OCI-LY7 (cell line): Measurements from ENCODE around the gene ZFHX2. TPM values are rescaled to one million over a fixed set of nuclear protein-coding genes. Genes with fewer than 3 reads are reported as not detected.

Experiments used
- BruUV-seq: library from RNA; stranded (reverse); fragments of 400-500 nt; replicated peaks from 2 replicates; lab custom pipeline; 2021; lab: Mats Ljungman, UMichigan
- CTCF ChIA-PET: fragments of 300-600 bp; sonication (Branson Sonifier 250); formaldehyde crosslinking; loops from one replicate; lab custom pipeline; 2022; ENCODE audit warnings: antibody characterized with exemption; ENCODE audit not compliant: unreplicated experiment; lab: Charles Lee
- POLR2A ChIA-PET: fragments of 300-600 bp; sonication (Branson Sonifier 250); formaldehyde crosslinking; loops from one replicate; lab custom pipeline; 2022; ENCODE audit warnings: antibody characterized with exemption; lab: Charles Lee
- DNase-seq: peaks from one replicate; pipeline ENCODE4 v3.0.0-alpha.2; 2015; ENCODE audit warnings: low spot score
- H2AFZ ChIP-seq: fragments of 200-600 bp; sonication (generic), shearing (Covaris generic); 2 replicates; pipeline ENCODE4 v1.6.1; 2014; ENCODE audit warnings: mild to moderate bottlenecking, antibody characterized with exemption, low read length, moderate library complexity
- H3K27ac ChIP-seq: fragments of 200-600 bp; sonication (generic); 2 replicates; pipeline ENCODE4 v1.5.1; 2014; ENCODE audit warnings: mixed run types, low read depth, mild to moderate bottlenecking, moderate library complexity, low read length, inconsistent platforms; ENCODE audit not compliant: poor library complexity, severe bottlenecking
- H3K36me3 ChIP-seq: fragments of 200-600 bp; sonication (generic); 2 replicates; pipeline ENCODE4 v1.6.1; 2014; ENCODE audit warnings: mild to moderate bottlenecking, antibody characterized with exemption, low read length, moderate library complexity, mixed read lengths; ENCODE audit not compliant: insufficient read depth
- H3K4me1 ChIP-seq: fragments of 200-600 bp; sonication (generic); 2 replicates; pipeline ENCODE4 v1.5.1; 2014; ENCODE audit warnings: mild to moderate bottlenecking, low read length; ENCODE audit not compliant: insufficient read depth, poor library complexity, severe bottlenecking
- H3K4me2 ChIP-seq: fragments of 200-600 bp; sonication (generic); 2 replicates; pipeline ENCODE4 v1.6.1; 2014; ENCODE audit warnings: mild to moderate bottlenecking, low read length
- H3K4me3 ChIP-seq: fragments of 200-600 bp; sonication (generic); 2 replicates; pipeline ENCODE4 v1.5.1; 2014; ENCODE audit warnings: mild to moderate bottlenecking, low read depth, low read length; ENCODE audit not compliant: poor library complexity, severe bottlenecking
- H3K79me2 ChIP-seq: fragments of 200-600 bp; sonication (generic); 2 replicates; pipeline ENCODE4 v1.6.1; 2016; ENCODE audit warnings: low read depth, mild to moderate bottlenecking, low read length, moderate library complexity, mixed read lengths; ENCODE audit not compliant: insufficient read depth
- H3K9me2 ChIP-seq: fragments of 200-600 bp; sonication (generic); 2 replicates; pipeline ENCODE4 v1.6.1; 2016; ENCODE audit warnings: mild to moderate bottlenecking, low read length, mixed read lengths; ENCODE audit not compliant: insufficient read depth
- H3K9me3 ChIP-seq: fragments of 200-600 bp; sonication (generic); 2 replicates; pipeline ENCODE4 v1.6.1; 2014; ENCODE audit warnings: mild to moderate bottlenecking, mixed run types, low read length, mixed read lengths
- H4K20me1 ChIP-seq: fragments of 200-600 bp; sonication (generic); 2 replicates; pipeline ENCODE4 v1.6.1; 2014; ENCODE audit warnings: mild to moderate bottlenecking, antibody characterized with exemption, low read length, moderate library complexity, mixed read lengths; ENCODE audit not compliant: insufficient read depth
- CTCF ChIP-seq: fragments of 200-600 bp; sonication (generic); conservative IDR thresholded peaks from 2 replicates; pipeline ENCODE4 v1.5.1; 2014; ENCODE audit warnings: mild to moderate bottlenecking, antibody characterized with exemption, low read length, moderate library complexity, mixed read lengths
- EZH2phosphoT487 ChIP-seq: fragments of 200-600 bp; sonication (generic); IDR thresholded peaks from 2 replicates; pipeline ENCODE4 v1.6.1; 2018; ENCODE audit warnings: low read depth, borderline replicate concordance, mild to moderate bottlenecking, mixed run types, antibody characterized with exemption, low read length, moderate library complexity, mixed read lengths
- intact Hi-C: fragments of 100-400 bp; cut with micrococcal nuclease; formaldehyde crosslinking; loops from one replicate; pipeline ENCODE4 v1.10.0; 2022; ENCODE audit not compliant: unreplicated experiment
- total RNA-seq, 2 experiments: library from RNA; depleted of rRNA in 1 of 2; stranded (reverse); fragments of >200 nt in 1 of 2; shearing (Covaris generic) in 1 of 2; gene quantifications; 2 replicates each; pipeline ENCODE4 v1.2.3, GENCODE V29; 2014 to 2022

Gene ZFHX2
- total RNA-seq, 2 experiments from 2014 or later = 0.60 to 1.8 TPM

- no peak for DNase-seq
- Histone ChIP-seq H3K79me2 (no peaks in the 10 kb centered on the region), H3K27ac (no peak overlapping the region), H3K4me2 (no peak overlapping the region), H2AFZ (no peak overlapping the region), H3K4me1 (no peaks in the 10 kb centered on the region), H3K36me3 (no peaks in the 10 kb centered on the region), H3K9me3 (no peaks in the 10 kb centered on the region), H3K9me2 (no peaks in the 10 kb centered on the region), H3K4me3 (no peak overlapping the region), H4K20me1 (no peaks in the 10 kb centered on the region)
- CTCF ChIA-PET = no interaction called here
- intact Hi-C loops = no loop called here
- POLR2A ChIA-PET = interaction anchor here (0.5 kb wide), 1 partner anchor 13 kb away, joined by 3 read pairs; no protein-coding TSS in a partner anchor
- no peak for TF ChIP-seq CTCF
- TF ChIP-seq EZH2phosphoT487 = no peak
- no TSS peak for BruUV-seq
These were observed 29.6 kb downstream of the ZFHX2 start for GRCh38 chr14:23521785-23522640.

DNA sequence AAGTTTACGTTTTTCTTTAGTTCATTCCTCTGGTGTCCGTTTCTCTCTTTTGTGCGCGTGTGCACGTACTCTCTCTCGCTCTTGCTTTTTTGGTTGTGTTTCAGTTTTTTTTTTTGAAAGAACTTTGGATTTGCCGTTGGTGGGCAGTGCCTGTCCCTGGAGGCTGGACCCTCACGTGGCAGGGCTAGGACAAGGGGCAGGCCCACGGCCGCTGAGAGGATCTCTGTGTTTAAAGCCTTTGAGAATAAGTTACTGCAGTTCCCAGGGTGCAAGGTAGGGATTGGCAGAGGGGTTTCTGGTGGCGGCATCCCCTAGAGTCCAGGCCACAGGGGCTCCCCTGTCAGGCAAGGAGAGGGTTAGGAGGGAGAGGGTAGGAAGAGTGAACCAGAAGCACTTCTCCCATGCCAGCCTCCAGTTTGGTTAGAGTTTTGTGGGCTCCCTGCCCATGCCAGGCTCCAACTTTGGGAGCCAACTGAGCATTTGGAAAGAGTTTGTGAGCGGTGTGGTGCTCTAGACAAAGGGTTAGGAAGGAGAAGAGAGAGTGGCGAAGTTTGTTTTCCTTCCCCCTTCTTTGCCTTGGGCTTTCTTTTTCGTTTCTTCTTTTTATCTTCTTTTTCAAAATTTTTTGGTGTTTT is 30.5 kb downstream of the ZFHX2 start:
- DNase-seq = no peak
- POLR2A ChIA-PET = interaction anchor here (0.6 kb wide), 1 partner anchor 145 kb away, joined by 9 read pairs; no protein-coding TSS in a partner anchor
- intact Hi-C loops = no loop called here
- Histone ChIP-seq H3K4me2 (no peak overlapping the region), H3K36me3 (no peaks in the 10 kb centered on the region), H3K9me2 (no peaks in the 10 kb centered on the region), H4K20me1 (no peaks in the 10 kb centered on the region), H2AFZ (no peak overlapping the region), H3K9me3 (no peaks in the 10 kb centered on the region), H3K27ac (no peak overlapping the region), H3K79me2 (no peaks in the 10 kb centered on the region), H3K4me3 (no peak overlapping the region), H3K4me1 (no peaks in the 10 kb centered on the region)
- CTCF ChIA-PET = interaction anchor here (0.6 kb wide), 1 partner anchor 33 kb away, joined by 3 read pairs; no protein-coding TSS in a partner anchor
- no TSS peak for BruUV-seq
- TF ChIP-seq EZH2phosphoT487 = no peak
- TF ChIP-seq CTCF = no peak
